NCI-H2171 treated with DMSO at 0.1 percent for 48 hours (cell line): ENCODE measurements around the gene CABP4.

Experiments
- DNase-seq: peaks from one replicate; lab custom pipeline; 2025; lab: John Stamatoyannopoulos, UW

CABP4 gene

DNA sequence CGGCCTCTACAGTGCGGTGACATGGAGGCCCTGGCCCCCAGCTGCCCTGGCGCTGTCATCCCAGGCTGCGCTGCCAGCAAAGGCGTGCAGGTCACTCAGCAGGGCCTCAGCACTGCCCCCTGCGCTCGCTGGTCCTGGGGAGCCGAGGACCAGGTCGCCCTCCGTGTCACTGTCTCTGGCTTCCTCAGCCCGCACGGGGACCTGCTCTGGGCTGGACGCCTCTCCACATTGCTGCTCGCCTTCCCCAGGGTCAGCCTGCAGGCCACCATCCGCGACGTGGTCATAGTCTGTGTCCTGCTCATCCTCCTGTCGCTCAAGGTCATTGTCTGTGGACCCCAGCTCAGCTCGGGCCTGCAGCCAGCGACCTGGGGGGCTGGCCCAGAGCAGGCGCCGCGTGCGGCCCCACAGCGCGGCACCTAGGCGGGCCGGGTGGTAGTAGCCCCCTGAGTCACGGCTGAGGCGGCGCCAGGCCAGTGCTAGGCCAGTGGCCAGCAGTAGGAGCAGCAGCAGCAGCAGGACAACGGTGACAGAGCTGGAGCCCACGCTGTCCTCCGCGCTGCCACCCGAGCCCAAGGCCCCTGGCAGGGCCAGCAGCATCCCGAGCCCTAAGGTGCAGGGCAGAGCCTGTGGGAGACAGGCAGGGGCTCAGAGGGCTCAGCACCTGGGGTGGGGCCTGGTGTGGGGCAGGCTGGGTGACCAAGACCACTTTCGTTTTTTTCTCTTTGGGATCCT, 19.3 kb upstream of the CABP4 start:
- no peak for DNase-seq

DNA sequence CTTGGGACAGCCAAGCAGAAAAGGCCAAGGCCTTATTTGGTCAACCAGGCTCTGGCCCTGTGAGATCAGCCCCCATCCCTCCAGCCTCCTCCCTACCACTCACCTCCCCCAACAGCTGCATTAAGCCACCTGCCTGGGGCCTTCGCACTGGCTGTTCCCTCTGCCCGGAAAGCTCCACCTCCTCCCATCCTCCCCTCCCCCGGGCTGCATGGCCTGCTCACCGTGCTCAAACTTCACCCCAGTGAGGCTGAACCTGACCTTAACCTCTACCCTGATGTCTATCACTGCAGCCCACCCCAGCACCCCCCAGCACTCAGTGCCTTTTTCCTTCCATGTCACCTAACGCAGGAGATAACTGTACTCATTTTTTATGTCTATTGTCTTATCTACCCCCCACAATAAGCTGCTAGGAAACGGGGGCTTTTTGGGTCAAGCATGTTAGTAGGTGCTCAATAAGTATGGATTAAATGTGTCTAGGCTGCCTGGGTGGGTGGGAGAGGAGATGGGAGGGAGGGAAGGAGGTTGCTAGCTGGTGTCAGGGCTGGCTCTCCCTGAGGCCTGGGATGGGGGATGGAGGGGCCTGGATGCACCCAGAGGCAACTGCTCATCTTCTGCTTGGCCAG, 18.6 kb upstream of the CABP4 start:
- DNase-seq, result no peak

DNA sequence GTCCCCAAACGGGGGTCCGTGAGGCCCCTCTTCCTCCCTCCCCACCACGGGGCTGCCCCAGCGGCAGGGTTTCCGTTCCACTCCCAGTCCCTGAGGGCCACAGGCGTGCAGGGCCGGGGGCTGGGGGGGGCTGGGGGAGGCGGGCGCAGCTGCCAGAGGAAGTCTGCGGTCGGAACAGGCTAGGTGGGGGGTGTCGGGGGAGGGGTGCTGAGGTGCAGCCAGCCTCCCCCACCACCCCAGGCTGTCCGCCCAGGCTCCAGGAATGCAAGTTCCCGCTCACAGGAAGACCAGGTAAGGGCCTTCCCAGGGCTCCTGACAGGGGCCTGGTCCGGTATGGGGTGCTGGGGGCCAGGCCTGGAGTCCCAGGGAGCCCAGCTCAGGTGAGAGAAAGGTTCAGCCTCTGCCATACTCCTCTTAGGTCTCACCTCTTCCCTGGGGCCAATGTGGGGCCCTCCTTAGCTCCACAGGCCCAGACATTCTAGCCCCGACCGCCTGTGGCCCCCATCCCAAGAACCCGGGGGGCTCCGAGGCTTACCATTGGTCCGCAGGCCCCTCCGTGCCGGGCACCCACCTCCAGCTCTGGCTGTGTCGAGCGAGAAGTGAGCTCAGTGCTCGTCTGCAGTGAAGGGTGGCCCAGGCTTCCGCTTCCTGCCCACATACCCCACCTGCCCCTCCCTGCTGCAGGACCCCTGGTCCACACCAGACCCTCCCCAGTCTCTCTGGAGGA, 17.9 kb upstream of the CABP4 start, which contains the start of gene PTPRCAP:
Gene PTPRCAP, minus strand, starts transcription at position 601 of the 727 bp plus-strand sequence. Its CDS starts 63 bp downstream, at position 538.
- DNase-seq, result no peak

DNA sequence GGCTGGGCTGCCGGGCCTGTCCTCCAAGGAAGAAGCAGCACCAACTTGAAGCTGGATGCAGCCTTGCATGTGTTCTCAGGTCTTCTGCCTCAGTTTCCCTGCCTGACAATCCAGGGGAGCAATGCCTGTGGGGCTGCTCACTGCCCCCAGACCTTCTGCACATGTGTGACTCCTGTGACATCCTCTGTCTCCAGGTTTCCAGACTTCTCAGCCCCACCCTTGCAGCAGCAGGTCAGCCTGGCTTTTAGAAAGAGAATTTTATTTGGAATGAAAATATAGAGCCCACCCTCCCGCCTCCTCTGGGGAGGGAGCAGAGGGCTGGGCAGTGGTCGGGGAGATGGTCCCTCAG, 17.4 kb upstream of the CABP4 start:
- DNase-seq, result no peak

DNA sequence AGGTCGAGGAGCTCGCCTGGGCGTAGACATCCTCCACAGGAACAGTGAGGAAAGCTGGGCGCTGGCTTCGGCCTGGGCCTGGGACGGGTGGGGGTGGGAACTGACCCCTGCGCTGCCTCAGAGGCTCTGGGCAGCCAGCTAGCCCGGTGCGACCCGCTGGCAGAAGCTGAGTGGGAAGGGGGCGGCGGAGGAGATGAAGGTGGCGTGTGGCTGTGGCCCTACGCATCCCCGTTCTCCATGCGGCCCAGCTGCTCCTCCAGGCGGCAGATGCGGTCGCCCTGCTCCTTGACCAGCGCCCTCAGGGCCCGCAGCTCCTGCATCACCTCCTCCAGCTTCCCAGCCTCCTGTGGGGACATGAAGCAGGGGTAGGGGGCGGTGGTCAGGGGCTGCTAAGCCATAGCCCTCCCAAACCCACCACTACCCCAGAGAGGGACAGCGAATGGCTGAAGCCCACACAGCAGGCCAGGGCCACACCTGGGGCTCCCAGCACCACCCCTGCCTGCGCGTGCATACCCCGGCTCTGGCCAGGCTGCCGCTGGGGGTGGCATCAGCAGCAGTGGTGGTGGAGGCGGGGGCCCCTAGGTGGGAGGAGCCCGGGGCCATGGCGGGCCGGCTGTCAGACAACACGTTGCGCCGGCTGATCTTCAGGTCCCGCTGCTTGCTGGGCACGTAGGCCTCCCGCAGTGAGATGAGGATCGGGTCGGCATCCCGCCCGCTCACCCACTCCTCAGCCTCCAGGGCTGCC, 16.8 kb upstream of the CABP4 start:
- no peak for DNase-seq

DNA sequence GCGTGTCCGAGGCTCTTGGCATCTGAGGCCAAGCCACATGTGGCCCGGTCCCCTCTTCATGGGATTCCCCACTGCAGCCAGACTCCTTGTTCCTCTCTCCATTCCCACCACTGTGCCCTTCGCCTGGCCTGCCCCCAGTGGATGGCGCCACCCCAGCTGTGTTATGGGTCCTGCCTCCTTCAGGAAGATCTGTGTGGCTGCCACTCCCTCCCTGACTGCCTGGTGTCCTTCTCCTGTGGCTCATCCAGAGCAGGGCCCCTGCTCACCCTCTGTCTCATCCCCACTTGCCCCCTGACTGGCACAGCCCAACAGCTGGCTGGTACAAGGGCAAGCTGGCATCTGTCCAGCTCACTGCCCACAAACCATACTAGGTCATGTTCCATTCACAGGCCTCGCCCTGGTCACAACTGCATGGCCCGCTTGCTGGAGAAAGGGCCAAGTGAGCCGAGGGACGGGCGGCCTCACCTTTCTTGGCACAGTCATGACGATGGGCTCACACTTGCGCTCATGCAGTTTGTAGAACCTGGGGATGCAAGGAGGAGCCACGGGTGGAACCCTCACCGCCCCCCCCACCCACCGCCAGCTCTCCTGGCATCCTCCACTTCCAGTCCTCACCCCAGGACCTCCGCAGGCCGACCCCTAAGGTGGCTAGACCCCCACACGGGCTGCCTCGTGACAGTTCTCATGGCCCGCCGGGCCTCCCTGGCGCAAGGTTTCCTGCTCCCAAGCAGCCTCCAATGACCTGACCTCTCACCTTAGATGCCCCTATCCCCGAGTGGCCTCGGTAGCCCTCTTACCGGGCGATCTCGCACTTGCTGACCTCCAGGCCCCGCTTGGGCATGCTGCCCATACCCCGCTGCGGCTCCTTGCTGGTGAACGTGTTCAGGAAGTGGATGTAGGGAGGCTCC, 15.6 kb upstream of the CABP4 start:
- DNase-seq, result no peak

DNA sequence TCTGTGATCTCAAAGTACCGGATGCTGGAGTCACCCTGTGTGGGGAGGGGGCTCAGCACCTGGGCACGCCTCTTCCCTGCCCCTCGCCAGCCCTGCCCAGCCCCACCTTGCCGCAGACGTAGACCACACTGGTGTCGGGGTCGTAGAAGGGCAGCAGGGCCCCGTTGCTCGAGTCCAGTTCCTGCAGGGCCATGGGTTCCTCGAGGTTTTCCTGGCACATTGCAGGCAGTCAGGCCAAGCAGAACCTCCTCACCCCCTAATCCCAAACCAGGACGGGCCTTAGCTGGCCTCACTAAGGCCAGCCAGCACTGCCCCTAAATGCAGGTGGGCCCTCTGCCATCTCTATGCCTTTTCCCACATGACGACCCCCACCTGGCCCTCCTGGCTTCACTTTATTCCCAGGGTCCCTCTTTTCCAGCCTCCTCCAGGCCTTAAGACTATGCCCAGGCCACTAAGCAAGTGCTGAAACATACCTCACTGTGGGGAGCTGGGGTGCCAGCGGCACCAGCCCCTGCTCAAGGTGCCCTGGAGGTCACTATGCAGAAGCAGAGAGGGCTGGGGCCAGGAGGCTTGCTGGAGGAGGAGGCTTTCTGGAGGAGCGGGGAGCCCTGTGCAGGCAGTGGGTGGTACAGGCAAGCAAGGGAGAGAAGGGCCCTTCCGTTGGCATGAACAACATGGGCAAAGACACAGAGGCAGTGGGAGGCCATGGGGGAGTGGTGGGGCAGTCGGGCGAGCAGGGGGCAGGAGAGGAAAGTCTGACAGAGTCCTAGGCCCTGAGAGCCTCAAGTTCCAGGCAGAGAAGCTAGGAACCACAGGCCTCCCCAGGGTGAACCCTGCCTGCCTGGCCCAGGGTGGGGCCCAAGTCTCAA, 14.7 kb upstream of the CABP4 start:
- no peak for DNase-seq

DNA sequence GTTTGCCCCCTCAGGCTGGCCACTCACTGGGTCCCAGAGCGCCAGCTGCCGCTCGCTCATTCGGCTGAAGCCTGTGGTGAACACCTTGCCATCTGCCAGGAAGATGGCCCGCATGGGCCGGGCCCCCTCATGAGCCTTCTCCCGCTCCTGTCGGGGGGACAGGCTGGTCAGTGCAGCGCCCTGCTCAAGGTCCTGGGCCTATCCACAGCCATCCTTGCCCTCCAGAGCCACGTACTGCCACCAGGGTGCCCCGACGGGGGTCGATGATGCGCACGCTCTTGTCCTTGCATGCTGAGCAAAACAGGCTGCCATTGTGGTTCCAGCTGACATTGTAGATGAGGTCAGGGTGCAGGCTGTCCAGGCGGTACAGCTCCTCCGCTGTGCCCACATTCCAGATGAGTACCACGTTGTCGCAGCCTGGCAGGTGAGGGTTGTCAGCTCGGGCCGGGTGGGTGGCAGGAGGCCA, 14.0 kb upstream of the CABP4 start:
- no peak for DNase-seq

DNA sequence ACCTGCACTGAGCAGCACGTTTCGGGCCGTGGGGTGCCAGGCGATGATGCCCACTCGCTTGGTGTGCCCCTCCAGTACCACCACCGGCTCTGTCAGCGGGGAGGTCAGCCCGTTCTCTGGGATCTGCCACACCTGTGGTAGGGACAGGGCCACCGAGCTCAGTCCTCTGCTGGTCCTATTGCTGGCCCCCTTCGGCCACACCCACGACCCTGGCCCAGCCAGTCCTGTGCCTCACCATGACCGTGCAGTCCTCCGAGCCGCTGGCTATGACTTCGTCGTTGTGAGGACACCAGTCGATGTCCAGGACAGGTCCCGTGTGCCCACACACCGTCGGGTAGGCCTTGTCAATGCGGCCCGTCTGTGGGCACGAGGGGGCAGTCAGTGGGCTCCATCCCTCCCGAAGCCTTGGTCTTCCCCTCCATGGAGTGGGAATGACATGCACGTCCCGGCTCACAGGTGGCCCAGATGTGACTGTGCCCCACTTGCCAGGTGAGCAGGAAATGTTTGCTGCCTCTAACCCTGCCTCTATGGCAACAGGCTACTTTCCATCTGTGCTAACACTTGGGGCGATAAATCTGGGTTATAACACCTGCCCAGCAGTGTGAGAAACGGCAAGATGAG, 13.3 kb upstream of the CABP4 start:
- no peak for DNase-seq

DNA sequence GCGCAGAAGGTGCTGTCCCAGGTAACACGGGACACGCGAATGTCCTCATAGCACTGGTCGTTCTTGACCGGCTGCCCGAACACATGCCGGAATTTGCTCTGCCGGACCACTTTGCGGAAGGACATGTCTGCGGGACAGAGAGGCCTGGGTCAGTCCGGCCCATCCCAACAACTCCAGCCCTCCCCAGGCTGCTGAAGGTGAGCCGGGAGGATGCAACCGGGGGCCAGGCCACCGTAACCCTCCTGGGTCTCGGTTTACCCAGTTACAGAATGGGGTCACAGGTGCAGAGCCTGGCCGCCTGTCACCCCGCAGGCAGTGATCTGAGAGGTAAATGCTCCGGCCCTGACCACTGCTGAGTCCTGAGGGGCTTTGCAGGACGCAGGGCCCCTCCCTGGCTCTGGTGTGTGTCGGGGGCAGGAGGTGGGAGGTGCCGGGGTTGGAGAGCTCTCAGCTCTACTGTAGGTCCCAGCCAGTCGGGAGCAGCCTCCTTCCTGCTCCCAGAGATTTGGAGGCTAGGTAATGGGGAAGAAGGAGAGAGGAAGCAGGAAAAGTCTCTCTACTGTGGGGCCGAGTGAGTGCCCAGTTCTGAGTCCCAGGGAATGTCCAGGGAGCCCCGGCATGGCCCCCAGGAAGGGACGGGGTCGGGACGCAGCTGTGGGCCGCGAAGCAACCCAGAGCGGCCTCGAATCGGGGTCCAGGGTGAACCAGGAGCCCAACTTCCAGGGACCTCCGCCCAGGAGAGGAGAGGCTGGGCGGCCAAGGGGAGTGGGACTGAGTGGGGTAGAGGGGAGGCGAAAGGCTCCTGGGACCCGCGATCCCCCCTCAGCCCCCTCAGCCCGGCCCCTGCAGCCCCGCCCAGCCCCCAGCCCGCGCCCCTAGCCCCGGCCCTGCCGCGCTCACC, 12.4 kb upstream of the CABP4 start:
- DNase-seq, result no peak

DNA sequence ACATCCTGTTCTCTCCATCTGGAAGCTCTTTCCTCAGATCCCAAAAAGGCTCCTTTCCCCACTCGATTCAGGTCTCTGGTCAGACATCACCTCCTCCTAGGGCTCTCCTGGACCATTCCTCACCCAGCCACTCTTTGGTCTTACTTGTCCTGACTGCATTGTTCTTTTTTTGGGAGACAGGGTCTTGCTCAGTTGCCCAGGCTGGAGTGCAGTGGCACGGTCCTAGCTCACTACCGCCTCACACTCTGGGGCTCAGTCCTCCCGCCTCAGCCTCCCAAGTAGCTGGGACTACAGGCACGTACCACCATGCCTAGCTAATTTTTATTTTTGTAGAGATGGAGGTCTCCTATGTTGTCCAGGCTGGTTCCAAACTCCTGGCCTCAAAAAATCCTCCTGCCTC, 9.6 kb upstream of the CABP4 start:
- no peak for DNase-seq

DNA sequence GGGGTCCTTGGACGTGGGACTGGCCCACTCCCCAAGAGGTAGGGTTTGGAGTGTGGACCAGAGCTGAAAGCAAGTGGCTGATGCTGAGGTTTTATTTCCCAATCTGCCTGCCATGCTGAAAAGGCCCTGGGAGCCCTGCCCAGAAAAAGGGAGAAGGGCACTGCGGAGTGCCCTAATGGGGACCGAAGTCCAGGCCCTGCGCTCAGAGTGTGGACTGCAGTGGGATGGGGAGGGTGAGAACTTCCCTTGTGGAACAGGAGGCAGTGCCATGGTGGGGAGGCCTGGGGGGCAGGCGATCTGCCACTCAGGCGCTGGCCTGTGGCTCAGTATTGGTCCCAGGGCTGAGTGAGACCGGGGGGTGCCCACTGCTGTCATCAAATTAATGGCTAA, 6.9 kb upstream of the CABP4 start:
- DNase-seq, result no peak

DNA sequence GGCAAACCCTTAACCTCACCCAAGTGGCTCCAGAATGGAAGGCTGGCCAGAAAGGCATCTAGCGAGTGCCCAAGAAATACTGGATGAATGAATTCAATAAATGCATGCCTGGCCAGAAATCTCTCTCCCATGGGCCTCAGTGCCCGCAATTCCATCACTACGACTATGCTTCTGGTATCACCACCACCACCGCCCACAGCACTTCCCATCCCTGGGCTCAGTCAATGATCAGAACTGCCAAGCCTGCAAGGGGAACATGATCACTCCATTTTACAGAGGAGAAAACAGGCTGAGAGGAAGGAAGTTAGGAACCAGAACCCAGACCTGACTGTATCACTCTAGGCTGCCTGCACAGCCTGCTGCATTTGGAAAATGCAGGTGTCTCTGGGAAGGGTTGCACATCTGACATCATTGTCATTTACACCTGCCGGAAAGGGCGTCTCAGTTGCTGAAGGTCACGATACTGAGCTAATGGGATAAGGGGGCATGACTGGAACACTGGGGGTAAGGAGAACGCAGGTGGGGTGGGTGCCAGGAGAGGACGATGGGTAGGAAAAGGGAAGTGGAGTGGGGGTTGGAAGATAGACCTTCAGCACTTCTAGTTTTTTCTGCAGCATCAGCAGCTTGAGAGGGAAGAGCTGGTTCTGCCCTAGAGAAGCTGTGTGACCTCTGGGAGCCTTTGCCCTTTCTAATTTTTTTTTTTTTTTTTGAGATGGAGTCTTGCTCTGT, 5.9 kb upstream of the CABP4 start:
- DNase-seq, result no peak

DNA sequence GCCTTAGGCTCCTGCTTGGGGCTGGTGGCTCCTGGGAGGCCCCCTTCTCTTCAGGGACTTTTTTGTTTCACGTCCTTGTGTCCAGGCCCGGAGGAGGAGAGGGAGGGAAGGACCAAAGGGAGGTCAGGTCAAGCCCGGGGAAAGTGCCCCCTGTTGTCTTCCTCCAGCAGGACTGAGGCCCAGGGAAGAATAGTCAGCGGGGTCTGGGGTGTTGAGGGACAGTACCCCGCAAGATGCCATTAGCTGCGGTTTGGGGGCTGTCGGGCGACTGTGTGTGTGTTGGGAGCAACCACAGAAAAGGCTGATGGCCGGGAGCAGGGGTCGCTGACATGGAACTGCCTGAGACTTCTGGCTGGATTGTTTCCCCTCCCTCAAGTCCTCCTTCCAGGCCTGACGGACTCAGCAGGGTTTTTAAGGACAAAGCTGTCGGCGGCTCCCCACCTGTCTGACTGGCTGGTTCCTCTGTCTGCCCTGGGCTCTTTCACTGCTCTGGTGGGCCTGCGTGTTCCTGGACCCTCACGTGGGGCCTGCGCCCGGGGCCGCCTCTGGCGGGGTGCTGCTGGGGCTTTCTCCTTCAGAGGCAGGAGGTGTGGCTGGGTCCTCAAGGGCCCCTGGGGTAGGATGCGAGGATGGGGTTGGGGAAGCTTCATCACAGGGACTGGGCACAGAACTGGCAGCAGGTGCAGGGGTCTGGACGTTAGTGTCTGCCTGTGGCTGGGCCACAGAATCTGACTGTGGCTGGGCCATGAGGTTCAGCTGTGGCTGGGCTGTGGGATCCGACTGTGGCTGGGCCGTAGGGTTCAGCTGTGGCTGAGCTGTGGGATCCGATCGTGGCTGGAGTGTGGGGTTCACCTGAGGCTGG, 4.1 kb upstream of the CABP4 start:
- no peak for DNase-seq

DNA sequence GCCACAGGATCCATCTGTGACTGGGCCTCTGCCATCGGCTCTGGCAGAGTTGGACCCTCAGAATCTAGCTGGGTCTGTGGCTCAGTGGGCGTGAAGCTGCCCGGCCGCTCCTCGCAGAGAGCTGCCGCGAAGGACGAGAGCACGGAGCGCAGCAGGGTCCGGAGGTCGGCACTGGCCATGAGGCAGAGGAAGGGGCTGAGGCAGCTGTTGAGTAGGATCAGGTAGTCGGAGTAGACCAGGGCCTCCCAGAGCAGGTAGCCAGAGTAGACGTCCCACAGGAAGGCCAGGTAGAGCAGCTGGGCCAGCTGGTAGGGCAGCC, 3.5 kb upstream of the CABP4 start:
- no peak for DNase-seq

DNA sequence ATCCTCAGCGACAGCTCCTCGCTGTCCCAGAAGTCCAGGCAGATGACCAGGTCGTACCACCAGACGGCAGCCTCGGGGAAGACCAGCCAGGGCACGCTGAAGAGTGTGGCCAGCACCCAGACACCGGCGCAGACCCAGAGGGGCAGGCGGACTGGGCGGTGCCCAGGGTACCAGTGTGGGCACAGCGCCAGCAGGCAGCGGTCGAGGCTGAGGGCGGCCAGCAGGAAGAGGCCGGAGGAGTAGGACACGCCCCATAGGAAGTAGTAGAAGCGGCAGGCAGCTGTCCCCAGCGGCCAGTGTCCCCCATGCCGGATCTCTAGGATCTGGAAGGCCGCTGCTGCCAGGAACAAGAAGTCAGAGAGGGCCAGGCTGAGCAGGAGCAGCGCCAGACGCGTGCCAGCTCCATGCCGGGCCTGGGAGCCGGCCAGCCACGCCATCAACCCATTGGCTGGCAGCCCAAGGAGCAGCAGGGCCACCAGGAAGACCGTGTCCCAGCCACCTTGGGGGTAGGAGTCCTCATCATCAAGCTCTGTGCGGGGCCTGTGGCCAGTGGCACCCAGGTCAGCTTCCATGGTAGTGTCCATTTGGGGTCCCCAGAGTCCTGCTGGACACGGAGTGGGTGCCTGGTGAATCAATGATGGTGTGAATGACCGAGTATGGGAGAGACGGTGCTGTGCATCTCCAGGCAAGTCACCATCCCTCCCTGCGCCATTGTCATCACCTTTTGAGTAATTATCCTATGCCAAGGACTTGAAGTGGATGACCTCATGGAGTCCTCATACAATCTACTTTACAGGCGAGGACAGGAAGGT, 2.8 kb upstream of the CABP4 start, which contains the start of gene GPR152:
Gene GPR152, minus strand, starts transcription at position 589 of the 812 bp plus-strand sequence. Its CDS starts 5 bp downstream, at position 584.
- no peak for DNase-seq
